ENCODE data around the gene NXPH2. TPM values are rescaled to one million over a fixed set of nuclear protein-coding genes. Genes with fewer than 3 reads are reported as not detected.

Gene NXPH2
- total and polyA plus RNA-seq, 2 of the 13 experiments (the other 11 are each of a cell fraction or from before 2014, with no cell fraction given) = not detected

GRCh38 chr2:138720035-138720838 is 60.0 kb downstream of the NXPH2 start (continued):
- TF ChIP-seq, protein P1, sequence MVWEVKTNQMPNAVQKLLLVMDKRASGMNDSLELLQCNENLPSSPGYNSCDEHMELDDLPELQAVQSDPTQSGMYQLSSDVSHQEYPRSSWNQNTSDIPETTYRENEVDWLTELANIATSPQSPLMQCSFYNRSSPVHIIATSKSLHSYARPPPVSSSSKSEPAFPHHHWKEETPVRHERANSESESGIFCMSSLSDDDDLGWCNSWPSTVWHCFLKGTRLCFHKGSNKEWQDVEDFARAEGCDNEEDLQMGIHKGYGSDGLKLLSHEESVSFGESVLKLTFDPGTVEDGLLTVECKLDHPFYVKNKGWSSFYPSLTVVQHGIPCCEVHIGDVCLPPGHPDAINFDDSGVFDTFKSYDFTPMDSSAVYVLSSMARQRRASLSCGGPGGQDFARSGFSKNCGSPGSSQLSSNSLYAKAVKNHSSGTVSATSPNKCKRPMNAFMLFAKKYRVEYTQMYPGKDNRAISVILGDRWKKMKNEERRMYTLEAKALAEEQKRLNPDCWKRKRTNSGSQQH (CRISPR knock-in tag; IDR thresholded peaks at IDR 0.05; ENCODE audit: low read depth) = no peak
- TF ChIP-seq RORA (CRISPR knock-in tag; IDR thresholded peaks at IDR 0.05) (no peak), NCOA2 (CRISPR knock-in tag; IDR thresholded peaks at IDR 0.05) (no peak), ZNF337 (CRISPR knock-in tag; IDR thresholded peaks at IDR 0.05; ENCODE audit: borderline replicate concordance, low read depth) (no peak), NR2F2 (IDR thresholded peaks at IDR 0.05; ENCODE audit: borderline replicate concordance, low read depth) (no peak), TIGD3 (CRISPR knock-in tag; IDR thresholded peaks at IDR 0.05; ENCODE audit: borderline replicate concordance) (no peak), NR2C2 (CRISPR knock-in tag; IDR thresholded peaks at IDR 0.05; ENCODE audit: borderline replicate concordance) (no peak), PRMT3 (CRISPR knock-in tag; IDR thresholded peaks at IDR 0.05; ENCODE audit: borderline replicate concordance, low read depth) (no peak), ZNF354B (CRISPR knock-in tag; IDR thresholded peaks at IDR 0.05) (no peak), AGO2 (optimal IDR thresholded peaks at IDR 0.05; ENCODE audit: low read depth, low read length) (no peak), TEAD2 (CRISPR knock-in tag; IDR thresholded peaks at IDR 0.05) (no peak), RBFOX2 (IDR thresholded peaks at IDR 0.05; ENCODE audit: low read depth, low read length) (no peak), IRX3 (CRISPR knock-in tag; IDR thresholded peaks at IDR 0.05; ENCODE audit: borderline replicate concordance, low read depth) (no peak), ZNF75D (CRISPR knock-in tag; IDR thresholded peaks at IDR 0.05; ENCODE audit: borderline replicate concordance) (no peak), ZBTB46 (CRISPR knock-in tag; IDR thresholded peaks at IDR 0.05; ENCODE audit: borderline replicate concordance) (no peak), ZNF788 (CRISPR knock-in tag; IDR thresholded peaks at IDR 0.05; ENCODE audit: borderline replicate concordance) (no peak), HOXA7 (CRISPR knock-in tag; IDR thresholded peaks at IDR 0.05) (no peak), PRDM4 (CRISPR knock-in tag; IDR thresholded peaks at IDR 0.05; ENCODE audit: borderline replicate concordance) (no peak)
- TF ChIP-seq, protein P2, sequence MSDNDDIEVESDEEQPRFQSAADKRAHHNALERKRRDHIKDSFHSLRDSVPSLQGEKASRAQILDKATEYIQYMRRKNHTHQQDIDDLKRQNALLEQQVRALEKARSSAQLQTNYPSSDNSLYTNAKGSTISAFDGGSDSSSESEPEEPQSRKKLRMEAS (IDR thresholded peaks at IDR 0.05) = no peak
- TF ChIP-seq, protein P3, sequence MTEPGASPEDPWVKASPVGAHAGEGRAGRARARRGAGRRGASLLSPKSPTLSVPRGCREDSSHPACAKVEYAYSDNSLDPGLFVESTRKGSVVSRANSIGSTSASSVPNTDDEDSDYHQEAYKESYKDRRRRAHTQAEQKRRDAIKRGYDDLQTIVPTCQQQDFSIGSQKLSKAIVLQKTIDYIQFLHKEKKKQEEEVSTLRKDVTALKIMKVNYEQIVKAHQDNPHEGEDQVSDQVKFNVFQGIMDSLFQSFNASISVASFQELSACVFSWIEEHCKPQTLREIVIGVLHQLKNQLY (CRISPR knock-in tag; IDR thresholded peaks at IDR 0.05) = no peak
- TF ChIP-seq, protein P4, sequence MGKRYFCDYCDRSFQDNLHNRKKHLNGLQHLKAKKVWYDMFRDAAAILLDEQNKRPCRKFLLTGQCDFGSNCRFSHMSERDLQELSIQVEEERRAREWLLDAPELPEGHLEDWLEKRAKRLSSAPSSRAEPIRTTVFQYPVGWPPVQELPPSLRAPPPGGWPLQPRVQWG (CRISPR knock-in tag; IDR thresholded peaks at IDR 0.05; ENCODE audit: borderline replicate concordance, low read depth) = no peak

Data from HepG2 (cell line).